Measurements from ENCODE around the gene CCDC137. TPM values are rescaled to one million over a fixed set of nuclear protein-coding genes. Genes with fewer than 3 reads are reported as not detected.
A peak's percentile ranks its signal among the peaks of the same experiment; 100 is the strongest.

Gene CCDC137
- total RNA-seq, 1 donor from 2014 or later: 12.8 TPM

GRCh38 chr17:81715872-81716673 lies 49.5 kb downstream of the CCDC137 start:
- no peaks in the 10 kb centered on the region for H3K9me3 ChIP-seq
- H3K27me3 ChIP-seq (ENCODE audit: low read depth): no peaks in the 10 kb centered on the region
- no peaks in the 10 kb centered on the region for H3K36me3 ChIP-seq
- H3K4me1 ChIP-seq: peaks cover 23% of the 10 kb centered on the region
- no peak overlapping the region for H3K4me3 ChIP-seq
- intact Hi-C loops (cut with DNase I): no loop called here
- DNase-seq (peak; percentile 37), ATAC-seq (no peak)
- no peak for TF ChIP-seq CTCF (IDR thresholded peaks at IDR 0.05)
- no peak overlapping the region for H3K27ac ChIP-seq

- Histone ChIP-seq H3K27ac (no peak overlapping the region), H3K4me1 (peaks cover 18% of the 10 kb centered on the region), H3K36me3 (no peaks in the 10 kb centered on the region), H3K9me3 (no peaks in the 10 kb centered on the region), H3K4me3 (no peak overlapping the region), H3K27me3 (ENCODE audit: low read depth) (no peaks in the 10 kb centered on the region)
- DNase-seq (peak; percentile 37), ATAC-seq (no peak)
- intact Hi-C loops (cut with DNase I): no loop called here
- TF ChIP-seq CTCF (IDR thresholded peaks at IDR 0.05): no peak
Observed at GRCh38 chr17:81716674-81716996, 50.1 kb downstream of the CCDC137 start.

GRCh38 chr17:81717049-81717765 lies 50.7 kb downstream of the CCDC137 start:
- DNase-seq (no peak), ATAC-seq (no peak)
- H3K4me1 ChIP-seq: peaks cover 18% of the 10 kb centered on the region
- no peak overlapping the region for H3K4me3 ChIP-seq
- intact Hi-C loops (cut with DNase I): no loop called here
- no peak overlapping the region for H3K27ac ChIP-seq
- TF ChIP-seq CTCF (IDR thresholded peaks at IDR 0.05): no peak
- no peaks in the 10 kb centered on the region for H3K36me3 ChIP-seq
- no peaks in the 10 kb centered on the region for H3K9me3 ChIP-seq
- H3K27me3 ChIP-seq (ENCODE audit: low read depth): no peaks in the 10 kb centered on the region

GRCh38 chr17:81717766-81718089 lies 51.2 kb downstream of the CCDC137 start:
- Histone ChIP-seq H3K9me3 (no peaks in the 10 kb centered on the region), H3K27me3 (ENCODE audit: low read depth) (no peaks in the 10 kb centered on the region), H3K4me3 (no peak overlapping the region), H3K36me3 (no peaks in the 10 kb centered on the region), H3K4me1 (peaks cover 15% of the 10 kb centered on the region), H3K27ac (no peak overlapping the region)
- TF ChIP-seq CTCF (IDR thresholded peaks at IDR 0.05): no peak
- no peak for DNase-seq
- no peak for ATAC-seq
- intact Hi-C loops (cut with DNase I): no loop called here

- Histone ChIP-seq H3K9me3 (no peaks in the 10 kb centered on the region), H3K36me3 (no peaks in the 10 kb centered on the region), H3K4me1 (peaks cover 9% of the 10 kb centered on the region), H3K27ac (no peak overlapping the region), H3K4me3 (no peak overlapping the region), H3K27me3 (ENCODE audit: low read depth) (no peaks in the 10 kb centered on the region)
- no peak for ATAC-seq
- peak; percentile 40 for DNase-seq
- intact Hi-C loops (cut with DNase I): no loop called here
- no peak for TF ChIP-seq CTCF (IDR thresholded peaks at IDR 0.05)
Observed at GRCh38 chr17:81719410-81720266, 53.1 kb downstream of the CCDC137 start.

Data from lower lobe of right lung (tissue), 2 donors.